Upper lobe of right lung (tissue), 1 donor: ENCODE data around the gene CHST10. TPM values are rescaled to one million over a fixed set of nuclear protein-coding genes. Genes with fewer than 3 reads are reported as not detected.

Experiments
- ATAC-seq: fragments of 200-7000 bp; cut with Tn5 transposase; one replicate; pipeline ENCODE4 v1.9.1; 2020; ENCODE audit warnings: mild to moderate bottlenecking, moderate library complexity
- DNase-seq: peaks from one replicate; pipeline ENCODE4 v3.0.0-alpha.2; 2020
- H3K27ac ChIP-seq: fragments of 200-600 bp; one replicate; pipeline ENCODE4 v1.8.0; 2022
- H3K27me3 ChIP-seq: fragments of 200-600 bp; one replicate; pipeline ENCODE4 v1.8.0; 2022; ENCODE audit warnings: mild to moderate bottlenecking
- H3K36me3 ChIP-seq: fragments of 200-600 bp; one replicate; pipeline ENCODE4 v1.8.0; 2022
- H3K4me1 ChIP-seq: fragments of 200-600 bp; one replicate; pipeline ENCODE4 v1.8.0; 2022
- H3K4me3 ChIP-seq: fragments of 200-600 bp; one replicate; pipeline ENCODE4 v1.8.0; 2022; ENCODE audit warnings: mild to moderate bottlenecking
- H3K9me3 ChIP-seq: fragments of 200-600 bp; one replicate; pipeline ENCODE4 v1.8.0; 2022
- CTCF ChIP-seq: fragments of 200-600 bp; IDR thresholded peaks from one replicate; pipeline ENCODE4 v1.8.0; 2022; ENCODE audit warnings: antibody characterized with exemption
- intact Hi-C: fragments of 100-400 bp; cut with DNase I; formaldehyde crosslinking; loops from one replicate; pipeline ENCODE4 v1.11.0; 2022
- total RNA-seq: library from RNA; stranded (reverse); fragmentation: NEBNext Ultra II Directional; extraction: Animal tissue kit (Norgen Biotek cat#: 25700); gene quantifications from one replicate; pipeline ENCODE4 v1.2.1, GENCODE V29; 2021
- donor health status: DM: no; HTN: yes; CAD: no; lungs with severe emphysema.

The CHST10 gene
- total RNA-seq, 1 donor from 2014 or later, result 8.4 TPM

- TF ChIP-seq CTCF, result no peak
- peaks cover 15% of the 10 kb centered on the region for H3K36me3 ChIP-seq
Observed at GRCh38 chr2:100409461-100409860, 8.0 kb downstream of the CHST10 start.

GRCh38 chr2:100408941-100409340 lies 8.5 kb downstream of the CHST10 start:
- Histone ChIP-seq H3K27ac (no peak overlapping the region), H3K4me3 (no peak overlapping the region), H3K9me3 (no peaks in the 10 kb centered on the region), H3K36me3 (peaks cover 20% of the 10 kb centered on the region), H3K27me3 (no peaks in the 10 kb centered on the region), H3K4me1 (no peaks in the 10 kb centered on the region)
- ATAC-seq, result no peak
- intact Hi-C loops, result no loop called here
- no peak for DNase-seq
- no peak for TF ChIP-seq CTCF

More at GRCh38 chr2:100409461-100409860, 8.0 kb downstream of the CHST10 start:
- intact Hi-C loops, result no loop called here
- Histone ChIP-seq H3K27ac (no peak overlapping the region), H3K27me3 (no peaks in the 10 kb centered on the region), H3K4me1 (no peaks in the 10 kb centered on the region), H3K4me3 (no peak overlapping the region), H3K9me3 (no peaks in the 10 kb centered on the region)
- DNase-seq (no peak), ATAC-seq (no peak)

GRCh38 chr2:100408104-100408503 lies 9.4 kb downstream of the CHST10 start:
- DNase-seq (no peak), ATAC-seq (no peak)
- intact Hi-C loops, result no loop called here
- H3K36me3 ChIP-seq, result peaks cover 20% of the 10 kb centered on the region
- H3K9me3 ChIP-seq, result no peaks in the 10 kb centered on the region
- no peak overlapping the region for H3K27ac ChIP-seq
- TF ChIP-seq CTCF, result no peak
- H3K4me1 ChIP-seq, result no peaks in the 10 kb centered on the region
- H3K27me3 ChIP-seq, result no peaks in the 10 kb centered on the region
- no peak overlapping the region for H3K4me3 ChIP-seq

- Histone ChIP-seq H3K9me3 (no peaks in the 10 kb centered on the region), H3K36me3 (peaks cover 20% of the 10 kb centered on the region), H3K27ac (no peak overlapping the region), H3K27me3 (no peaks in the 10 kb centered on the region), H3K4me1 (no peaks in the 10 kb centered on the region), H3K4me3 (no peak overlapping the region)
- DNase-seq, result no peak
- intact Hi-C loops, result no loop called here
- ATAC-seq, result no peak
- TF ChIP-seq CTCF, result no peak
Observed at GRCh38 chr2:100407563-100407962, 9.9 kb downstream of the CHST10 start.

GRCh38 chr2:100407073-100407472 lies 10.4 kb downstream of the CHST10 start:
- ATAC-seq (no peak), DNase-seq (no peak)
- no peak overlapping the region for H3K4me3 ChIP-seq
- H3K9me3 ChIP-seq, result no peaks in the 10 kb centered on the region
- H3K27me3 ChIP-seq, result no peaks in the 10 kb centered on the region
- no peak overlapping the region for H3K27ac ChIP-seq
- intact Hi-C loops, result no loop called here
- peaks cover 20% of the 10 kb centered on the region for H3K36me3 ChIP-seq
- no peak for TF ChIP-seq CTCF
- no peaks in the 10 kb centered on the region for H3K4me1 ChIP-seq

- ATAC-seq (no peak), DNase-seq (no peak)
- H3K27me3 ChIP-seq, result no peaks in the 10 kb centered on the region
- H3K4me1 ChIP-seq, result no peaks in the 10 kb centered on the region
- H3K27ac ChIP-seq, result no peak overlapping the region
- intact Hi-C loops, result no loop called here
- H3K4me3 ChIP-seq, result no peak overlapping the region
- no peak for TF ChIP-seq CTCF
- peaks cover 20% of the 10 kb centered on the region for H3K36me3 ChIP-seq
- H3K9me3 ChIP-seq, result no peaks in the 10 kb centered on the region
Observed at GRCh38 chr2:100406120-100406508, 11.4 kb downstream of the CHST10 start.
